Cardiac muscle cell (in vitro differentiated cells and primary cell): ENCODE data around the gene MAP4K1. TPM values are rescaled to one million over a fixed set of nuclear protein-coding genes. Genes with fewer than 3 reads are reported as not detected.

ENCODE experiments used
- DNase-seq, 2 donors: peaks; one replicate each; pipeline versions ENCODE4 v3.0.0 to v3.0.0-alpha.2; 2010 to 2017; ENCODE audit warnings: low read depth in 1 of 2, low spot score in 1 of 2
- H3K27ac ChIP-seq: fragments of 200-600 bp; sonication (generic); 2 replicates; pipeline ENCODE4 v1.5.1; 2016
- H3K27me3 ChIP-seq: fragments of 200-600 bp; sonication (generic); 2 replicates; pipeline ENCODE4 v1.6.0; 2016; ENCODE audit warnings: control low read depth
- H3K36me3 ChIP-seq: fragments of 200-600 bp; sonication (generic); 2 replicates; pipeline ENCODE4 v1.5.1; 2016; ENCODE audit warnings: control low read depth
- H3K4me1 ChIP-seq: fragments of 200-600 bp; sonication (generic); 2 replicates; pipeline ENCODE4 v1.8.1; 2017; ENCODE audit warnings: low read depth, mild to moderate bottlenecking, mixed run types
- H3K4me3 ChIP-seq: fragments of 200-600 bp; sonication (generic); 2 replicates; pipeline ENCODE4 v1.5.1; 2016; ENCODE audit warnings: mild to moderate bottlenecking
- H3K9me3 ChIP-seq: fragments of 200-600 bp; sonication (generic); 2 replicates; pipeline ENCODE4 v1.5.1; 2017; ENCODE audit warnings: low read depth, mild to moderate bottlenecking, control low read depth
- CTCF ChIP-seq: IDR thresholded peaks from 2 replicates; pipeline ENCODE4 v1.5.1; 2012; ENCODE audit warnings: low read depth, mild to moderate bottlenecking, low read length
- polyA plus RNA-seq: library from polyadenylated mRNA; unstranded; fragments of >200 nt; fragmentation: Nextera tagmentation; extraction: Ambion mirVana; gene quantifications from 2 replicates; pipeline ENCODE4 v1.2.1, GENCODE V29; 2016
- total RNA-seq: library from RNA; depleted of rRNA; stranded (reverse); fragments of >200 nt; gene quantifications from 2 replicates; pipeline ENCODE4 v1.2.3, GENCODE V29; 2016

The MAP4K1 gene
- total RNA-seq (2.4 and 3.9 TPM in 2 replicates), polyA plus RNA-seq (4.6 and 7.7 TPM in 2 replicates)

- no peak for TF ChIP-seq CTCF
- Histone ChIP-seq H3K4me3 (peak within 1 kb of the TSS; percentile 75), H3K27ac (peak within 1 kb of the TSS; percentile 89), H3K4me1 (peaks cover 12% of the 10 kb centered on the region), H3K27me3 (no peaks in the 10 kb centered on the region), H3K9me3 (no peaks in the 10 kb centered on the region), H3K36me3 (peaks cover 20% of the 10 kb centered on the region)
- DNase-seq, result no peak
Observed at GRCh38 chr19:38617764-38618589, at the start of gene MAP4K1. Gene MAP4K1 (minus strand): TSS chr19:38617953. CDS start chr19:38617895, 58 bp downstream.

DNA sequence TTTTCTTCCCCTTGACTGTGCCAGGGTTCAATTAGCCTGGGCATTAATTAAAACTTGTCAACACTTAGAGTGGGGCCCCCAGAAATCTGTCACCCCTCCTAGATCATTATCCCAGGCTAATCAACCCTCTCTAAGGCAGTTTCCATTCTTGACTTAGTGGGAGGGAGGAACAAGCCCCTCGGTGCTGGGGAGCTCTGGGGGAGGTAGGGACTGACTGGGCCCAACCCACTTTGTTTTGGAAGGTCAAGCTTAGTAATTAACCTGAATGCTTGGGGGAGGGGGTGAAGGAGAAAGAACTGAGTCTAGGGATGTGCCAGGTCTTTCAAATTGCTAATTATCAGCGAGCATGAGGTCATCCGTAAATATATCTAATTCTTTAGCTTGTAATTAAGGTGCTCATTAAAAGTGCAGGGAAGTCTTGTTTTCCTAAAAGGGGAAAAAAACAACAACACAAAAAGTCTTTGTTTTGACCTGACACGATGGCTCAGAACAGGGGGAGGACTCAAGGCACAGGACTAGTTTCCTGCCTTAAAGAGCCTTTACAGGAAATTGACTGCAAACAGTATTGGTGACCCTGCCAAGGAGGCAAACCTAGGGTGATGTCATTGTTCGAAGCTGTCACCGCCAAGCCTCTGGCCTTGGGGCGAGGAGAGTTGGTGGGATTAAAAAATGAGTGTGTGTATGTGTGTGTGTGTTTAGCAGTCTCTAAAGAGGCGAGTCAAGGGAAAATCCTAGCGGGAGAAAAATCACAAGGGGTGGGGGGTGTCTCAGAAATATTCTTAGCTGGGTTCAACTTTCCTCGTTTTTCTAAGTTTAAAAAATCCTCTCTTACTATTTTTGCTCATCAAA, 49.1 kb upstream of the MAP4K1 start:
- Histone ChIP-seq H3K27me3 (no peaks in the 10 kb centered on the region), H3K9me3 (no peaks in the 10 kb centered on the region), H3K4me3 (no peak overlapping the region), H3K4me1 (peaks cover 95% of the 10 kb centered on the region), H3K36me3 (peaks cover 4% of the 10 kb centered on the region), H3K27ac (peak overlapping the region; percentile 98)
- peak; percentile 30 to 75 for DNase-seq
- TF ChIP-seq CTCF, result no peak

DNA sequence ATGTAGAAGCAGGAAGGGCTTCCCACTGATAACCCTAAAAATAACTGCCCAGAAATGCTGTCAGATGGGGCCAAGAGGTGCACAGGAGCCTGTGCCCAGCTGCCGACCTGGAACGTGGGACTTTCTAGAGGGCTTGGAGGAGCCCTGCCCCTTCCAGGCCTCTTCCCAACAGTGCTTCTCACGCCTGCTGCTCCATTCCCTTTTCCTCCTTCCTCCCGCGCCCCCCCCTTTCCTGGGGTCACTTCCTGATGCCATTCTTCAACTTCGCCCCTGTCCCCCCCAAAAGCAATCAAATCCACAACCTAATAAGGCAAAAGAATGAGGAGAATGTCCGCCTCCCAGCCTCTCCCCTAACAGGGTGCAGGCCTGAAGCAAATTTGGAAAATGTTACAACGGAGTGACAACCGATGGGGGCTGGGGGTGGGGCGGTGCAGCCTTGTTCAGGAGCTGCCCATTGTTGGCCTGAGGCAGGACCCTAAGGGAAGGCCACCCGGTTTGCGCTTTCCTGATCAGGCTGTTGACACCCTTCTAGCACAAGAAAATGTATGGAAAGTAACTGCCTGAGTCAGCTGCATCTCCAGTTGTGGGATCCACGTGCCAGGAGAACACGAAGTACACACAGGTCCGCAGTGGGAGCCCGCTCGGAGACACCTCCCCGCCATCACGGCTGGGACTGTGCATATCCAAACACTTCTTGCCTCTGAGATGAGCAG, 48.4 kb upstream of the MAP4K1 start:
- DNase-seq, result peak; percentile 82 to 83
- Histone ChIP-seq H3K36me3 (peaks cover 4% of the 10 kb centered on the region), H3K27me3 (no peaks in the 10 kb centered on the region), H3K27ac (peak overlapping the region; percentile 98), H3K4me1 (peaks cover 93% of the 10 kb centered on the region), H3K4me3 (no peak overlapping the region), H3K9me3 (no peaks in the 10 kb centered on the region)
- TF ChIP-seq CTCF, result no peak

DNA sequence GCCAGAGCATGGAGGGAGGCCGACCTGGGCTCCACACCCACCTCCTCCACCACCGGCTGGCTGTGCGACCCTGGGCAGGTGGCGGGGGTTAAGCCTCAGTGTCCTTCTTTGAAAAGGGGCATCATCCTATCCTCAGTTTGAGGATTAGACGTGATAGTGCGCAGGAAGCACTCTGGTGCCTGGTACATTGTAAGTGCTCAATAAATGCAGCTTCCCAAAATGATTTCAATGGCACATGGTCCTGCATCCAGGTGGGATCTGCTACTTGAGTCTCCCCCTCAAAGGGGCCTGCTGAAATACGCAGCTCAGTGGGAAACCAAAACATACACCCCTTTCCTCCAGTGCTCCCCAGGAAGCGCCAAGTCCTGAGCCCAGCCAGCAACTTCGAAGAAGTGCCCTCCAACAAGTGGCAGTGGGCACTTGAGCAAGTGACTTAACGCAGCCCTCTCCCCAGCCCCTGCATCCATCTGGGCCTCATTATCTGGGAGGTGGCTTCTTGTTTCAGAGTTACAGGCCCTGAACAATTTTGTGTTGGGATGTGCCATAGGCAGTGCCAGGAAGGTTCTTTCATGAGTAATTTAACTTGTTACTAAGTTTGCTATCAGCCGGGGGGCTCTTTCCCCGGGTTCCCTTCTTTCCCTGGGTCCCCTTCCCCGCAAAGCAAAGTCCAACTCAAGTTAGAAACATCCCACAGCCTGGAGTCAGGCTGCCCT, 47.6 kb upstream of the MAP4K1 start:
- Histone ChIP-seq H3K36me3 (peaks cover 4% of the 10 kb centered on the region), H3K4me1 (peaks cover 93% of the 10 kb centered on the region), H3K4me3 (no peak overlapping the region), H3K27ac (peak overlapping the region; percentile 98), H3K9me3 (no peaks in the 10 kb centered on the region), H3K27me3 (no peaks in the 10 kb centered on the region)
- TF ChIP-seq CTCF, result no peak
- DNase-seq, result no peak
